ENCODE measurements around the gene SLC6A11.

DNA sequence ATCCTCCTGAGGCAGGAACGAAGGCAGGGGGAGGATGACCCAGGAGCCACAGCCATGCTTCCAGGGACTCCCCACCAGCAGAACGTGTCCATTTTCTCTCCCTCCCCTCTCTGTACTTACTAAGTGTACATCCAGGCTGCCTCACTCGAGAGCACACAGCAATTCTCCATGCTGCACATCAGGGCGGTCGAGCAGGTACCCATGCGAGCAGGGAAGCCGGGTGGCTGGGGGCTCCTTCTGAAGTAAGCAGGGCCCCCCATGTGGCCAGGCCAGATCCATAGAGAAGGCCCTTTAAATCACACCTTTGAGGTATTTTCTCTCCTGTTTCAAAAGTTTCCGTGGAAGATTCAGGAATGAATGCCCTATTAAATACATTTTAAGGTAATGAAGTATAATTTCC is 41.2 kb upstream of the SLC6A11 start:
- TF ChIP-seq, protein P1, sequence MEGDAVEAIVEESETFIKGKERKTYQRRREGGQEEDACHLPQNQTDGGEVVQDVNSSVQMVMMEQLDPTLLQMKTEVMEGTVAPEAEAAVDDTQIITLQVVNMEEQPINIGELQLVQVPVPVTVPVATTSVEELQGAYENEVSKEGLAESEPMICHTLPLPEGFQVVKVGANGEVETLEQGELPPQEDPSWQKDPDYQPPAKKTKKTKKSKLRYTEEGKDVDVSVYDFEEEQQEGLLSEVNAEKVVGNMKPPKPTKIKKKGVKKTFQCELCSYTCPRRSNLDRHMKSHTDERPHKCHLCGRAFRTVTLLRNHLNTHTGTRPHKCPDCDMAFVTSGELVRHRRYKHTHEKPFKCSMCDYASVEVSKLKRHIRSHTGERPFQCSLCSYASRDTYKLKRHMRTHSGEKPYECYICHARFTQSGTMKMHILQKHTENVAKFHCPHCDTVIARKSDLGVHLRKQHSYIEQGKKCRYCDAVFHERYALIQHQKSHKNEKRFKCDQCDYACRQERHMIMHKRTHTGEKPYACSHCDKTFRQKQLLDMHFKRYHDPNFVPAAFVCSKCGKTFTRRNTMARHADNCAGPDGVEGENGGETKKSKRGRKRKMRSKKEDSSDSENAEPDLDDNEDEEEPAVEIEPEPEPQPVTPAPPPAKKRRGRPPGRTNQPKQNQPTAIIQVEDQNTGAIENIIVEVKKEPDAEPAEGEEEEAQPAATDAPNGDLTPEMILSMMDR (IDR thresholded peaks at IDR 0.05; ENCODE audit: extremely low read depth in 1 of 2, insufficient read depth in 1 of 2, low read depth in 1 of 2, low read length in 2 of 2): no peak
- no peak for TF ChIP-seq POLR2A (IDR thresholded peaks at IDR 0.05; ENCODE audit: low read depth, low read length)
- no peak for TF ChIP-seq FOS (IDR thresholded peaks at IDR 0.05; ENCODE audit: borderline replicate concordance, insufficient read depth, low read length)
- no peak for TF ChIP-seq JUN (IDR thresholded peaks at IDR 0.05; ENCODE audit: borderline replicate concordance, insufficient read depth, insufficient read length, low read depth)
- no peak for TF ChIP-seq POLR2AphosphoS5 (IDR thresholded peaks at IDR 0.05; ENCODE audit: insufficient read depth, low read depth, low read length)
